GDM1 (cell line): ENCODE results near the gene TPCN2.

Experiments used
- DNase-seq: peaks from one replicate; lab custom pipeline; 2025; lab: John Stamatoyannopoulos, UW

TPCN2 gene

GRCh38 chr11:69039501-69039900 lies 9.2 kb upstream of the TPCN2 start:
- no peak for DNase-seq

GRCh38 chr11:69040051-69040450 lies 8.7 kb upstream of the TPCN2 start:
- DNase-seq, result no peak

GRCh38 chr11:69040581-69041260 lies 8.0 kb upstream of the TPCN2 start:
- no peak for DNase-seq

- DNase-seq, result no peak
Observed at GRCh38 chr11:69041516-69041915, 7.2 kb upstream of the TPCN2 start.

GRCh38 chr11:69044111-69045013 lies 4.4 kb upstream of the TPCN2 start:
- DNase-seq, result no peak

- DNase-seq, result no peak
Observed at GRCh38 chr11:69048031-69048693, 570 bp upstream of the TPCN2 start.

GRCh38 chr11:69049490-69049867 lies 747 bp downstream of the TPCN2 start:
- DNase-seq, result peak; percentile 37

GRCh38 chr11:69050592-69051380 lies 2.1 kb downstream of the TPCN2 start:
- no peak for DNase-seq

- no peak for DNase-seq
Observed at GRCh38 chr11:69051381-69052342, 2.9 kb downstream of the TPCN2 start.

- DNase-seq, result no peak
Observed at GRCh38 chr11:69052343-69053168, 3.8 kb downstream of the TPCN2 start.

- DNase-seq, result no peak
Observed at GRCh38 chr11:69053169-69053477, 4.4 kb downstream of the TPCN2 start.

GRCh38 chr11:69053546-69054396 lies 5.0 kb downstream of the TPCN2 start:
- DNase-seq, result no peak

- no peak for DNase-seq
Observed at GRCh38 chr11:69054397-69055211, 5.9 kb downstream of the TPCN2 start.

- DNase-seq, result no peak
Observed at GRCh38 chr11:69055212-69055586, 6.5 kb downstream of the TPCN2 start.

- no peak for DNase-seq
Observed at GRCh38 chr11:69055598-69056516, 7.1 kb downstream of the TPCN2 start.

- no peak for DNase-seq
Observed at GRCh38 chr11:69057236-69057635, 8.5 kb downstream of the TPCN2 start.

GRCh38 chr11:69057801-69058200 lies 9.1 kb downstream of the TPCN2 start:
- no peak for DNase-seq
